ENCODE data around the gene SMAD7.

The SMAD7 gene

DNA sequence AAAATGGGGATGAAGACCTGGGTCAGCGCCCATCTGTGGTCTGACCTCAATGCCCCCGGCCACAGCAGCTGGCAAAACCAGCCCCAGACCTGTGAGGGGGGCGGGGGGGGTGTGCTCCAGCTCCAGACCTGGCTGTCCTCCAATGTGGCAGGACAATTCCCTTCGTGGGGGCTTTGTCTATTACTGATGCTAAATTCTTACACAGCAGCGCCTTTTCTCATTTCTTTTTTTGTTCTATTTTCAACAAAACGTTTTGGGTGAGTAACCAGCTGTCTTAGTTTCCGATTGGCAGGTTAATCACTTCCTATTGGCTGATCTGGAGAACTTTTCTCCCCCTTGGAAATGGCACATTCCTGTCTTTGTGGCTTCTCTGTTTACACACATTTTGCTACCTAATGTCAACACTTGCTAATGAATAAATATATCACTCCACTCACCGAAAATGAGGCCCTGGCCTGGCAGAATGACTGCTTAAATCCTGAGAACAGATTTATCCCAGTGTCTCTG, 4.4 kb downstream of the SMAD7 start:
- Histone ChIP-seq H3K36me3 (peaks cover 80% of the 10 kb centered on the region), H3K4me3 (ENCODE audit: low read depth, low read length) (no peak overlapping the region), H3K27ac (no peak overlapping the region), H3K27me3 (ENCODE audit: insufficient read depth, low read depth, severe bottlenecking) (no peaks in the 10 kb centered on the region), H3K9me3 (ENCODE audit: severe bottlenecking) (no peaks in the 10 kb centered on the region)
- no peak for DNase-seq
- no peak for TF ChIP-seq CTCF (IDR thresholded peaks at IDR 0.05; ENCODE audit: low read depth, low read length)

DNA sequence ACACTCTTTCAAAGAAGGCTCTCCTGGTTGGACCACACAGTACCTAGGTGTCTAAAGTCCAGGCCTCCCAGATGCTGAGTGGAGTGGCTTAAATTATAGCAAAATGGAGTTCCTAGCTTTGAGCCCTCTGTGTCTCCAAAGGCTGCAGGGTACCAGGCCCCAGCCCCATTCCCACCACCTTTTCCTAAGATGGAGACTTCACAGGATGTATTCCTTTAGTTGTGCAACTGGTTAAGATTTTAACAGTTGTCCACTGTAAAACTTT, 4.9 kb downstream of the SMAD7 start:
- Histone ChIP-seq H3K27me3 (ENCODE audit: insufficient read depth, low read depth, severe bottlenecking) (no peaks in the 10 kb centered on the region), H3K27ac (no peak overlapping the region)

DNA sequence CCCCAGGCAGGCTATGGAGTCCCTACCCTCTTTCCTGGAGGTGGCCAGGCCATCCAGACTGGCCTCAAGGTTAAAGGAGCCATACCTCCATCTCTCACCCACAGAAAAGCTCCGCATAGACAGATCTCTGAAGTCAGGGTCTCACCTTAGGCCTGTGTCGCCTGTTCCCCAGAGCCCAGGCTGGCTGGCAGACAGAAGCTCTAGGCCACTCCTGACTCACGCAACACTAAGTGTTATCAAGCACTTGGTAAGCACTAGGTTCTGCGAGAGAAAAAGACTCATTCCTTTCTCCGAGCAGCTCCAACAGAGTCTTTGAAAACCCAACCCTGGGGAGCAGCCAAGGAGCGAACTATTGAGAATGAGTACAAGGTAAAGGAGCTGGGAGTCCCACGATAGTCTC, 6.1 kb downstream of the SMAD7 start:
- no peak overlapping the region for H3K27ac ChIP-seq
- H3K27me3 ChIP-seq (ENCODE audit: insufficient read depth, low read depth, severe bottlenecking) = no peaks in the 10 kb centered on the region
- H3K4me3 ChIP-seq (ENCODE audit: low read depth, low read length) = no peak overlapping the region
- peaks cover 93% of the 10 kb centered on the region for H3K36me3 ChIP-seq
- H3K9me3 ChIP-seq (ENCODE audit: severe bottlenecking) = no peaks in the 10 kb centered on the region
- no peak for TF ChIP-seq CTCF (IDR thresholded peaks at IDR 0.05; ENCODE audit: low read depth, low read length)
- DNase-seq = no peak

More for the DNA sequence above, 4.9 kb downstream of the SMAD7 start:
- Histone ChIP-seq H3K4me3 (ENCODE audit: low read depth, low read length) (no peak overlapping the region), H3K36me3 (peaks cover 85% of the 10 kb centered on the region), H3K9me3 (ENCODE audit: severe bottlenecking) (no peaks in the 10 kb centered on the region)
- no peak for TF ChIP-seq CTCF (IDR thresholded peaks at IDR 0.05; ENCODE audit: low read depth, low read length)
- DNase-seq = no peak

- Histone ChIP-seq H3K27me3 (ENCODE audit: insufficient read depth, low read depth, severe bottlenecking) (no peaks in the 10 kb centered on the region), H3K4me3 (ENCODE audit: low read depth, low read length) (no peak overlapping the region), H3K27ac (no peak overlapping the region), H3K9me3 (ENCODE audit: severe bottlenecking) (no peaks in the 10 kb centered on the region), H3K36me3 (peaks cover 89% of the 10 kb centered on the region)
- no peak for TF ChIP-seq CTCF (IDR thresholded peaks at IDR 0.05; ENCODE audit: low read depth, low read length)
- DNase-seq = no peak
These were observed 6.8 kb downstream of the SMAD7 start for GRCh38 chr18:48943736-48944527.

DNA sequence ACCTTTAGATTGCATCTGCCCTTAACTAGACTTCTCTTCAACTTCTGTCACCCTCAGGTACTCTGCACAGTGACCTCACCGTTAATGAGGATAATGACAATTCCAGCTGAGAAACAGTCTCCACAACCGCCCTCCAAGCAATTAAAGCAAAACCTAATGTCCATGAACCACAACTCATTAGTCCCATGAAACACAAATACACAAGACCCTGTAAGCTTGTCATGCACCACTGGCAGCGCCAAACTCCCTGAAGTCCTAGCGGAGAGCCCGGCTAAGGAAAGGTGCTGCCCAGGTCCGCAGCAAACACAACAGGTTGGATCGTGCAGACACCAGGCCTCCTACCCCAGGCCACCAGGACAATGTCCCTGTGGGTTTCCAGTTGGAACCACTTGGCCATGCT, 7.4 kb downstream of the SMAD7 start:
- DNase-seq = no peak
- no peak overlapping the region for H3K27ac ChIP-seq
- H3K9me3 ChIP-seq (ENCODE audit: severe bottlenecking) = no peaks in the 10 kb centered on the region
- no peak overlapping the region for H3K4me3 ChIP-seq (ENCODE audit: low read depth, low read length)
- peaks cover 90% of the 10 kb centered on the region for H3K36me3 ChIP-seq
- no peaks in the 10 kb centered on the region for H3K27me3 ChIP-seq (ENCODE audit: insufficient read depth, low read depth, severe bottlenecking)
- TF ChIP-seq CTCF (IDR thresholded peaks at IDR 0.05; ENCODE audit: low read depth, low read length) = no peak

Data from WERI-Rb-1 (cell line).